Mucosa of descending colon (tissue), 3 donors: ENCODE measurements around the gene RPL18. TPM values are rescaled to one million over a fixed set of nuclear protein-coding genes. Genes with fewer than 3 reads are reported as not detected.

Experiments
- ATAC-seq: fragments of 200-7000 bp; cut with Tn5 transposase; one replicate; pipeline ENCODE4 v1.9.1; 2020; ENCODE audit warnings: mild to moderate bottlenecking, moderate library complexity
- DNase-seq, 3 donors: peaks; one replicate each; pipeline ENCODE4 v3.0.0-alpha.2; 2020
- H3K36me3 ChIP-seq: fragments of 200-600 bp; one replicate; pipeline ENCODE4 v1.8.0; 2021; ENCODE audit warnings: low read depth, mild to moderate bottlenecking
- H3K4me1 ChIP-seq: fragments of 200-600 bp; one replicate; pipeline ENCODE4 v1.8.0; 2021; ENCODE audit warnings: low read depth, mild to moderate bottlenecking
- H3K4me3 ChIP-seq: fragments of 200-600 bp; one replicate; pipeline ENCODE4 v1.8.0; 2021; ENCODE audit warnings: mild to moderate bottlenecking
- H3K9me3 ChIP-seq: fragments of 200-600 bp; one replicate; pipeline ENCODE4 v1.8.0; 2021; ENCODE audit warnings: mild to moderate bottlenecking
- intact Hi-C, 2 donors: fragments of 100-400 bp; cut with DNase I in 1 of 2; cut with micrococcal nuclease in 1 of 2; formaldehyde crosslinking; loops; one replicate each; pipeline versions ENCODE4 v1.11.0 to v1.11.1; 2022; cut with DNase I, micrococcal nuclease
- total RNA-seq, 3 donors: library from RNA; stranded (reverse); fragmentation: NEBNext Ultra II Directional in 2 of 3; extraction: Animal tissue kit (Norgen Biotek cat#: 25700) in 2 of 3; gene quantifications; one replicate each; pipeline versions ENCODE4 v1.2.1 to v1.2.4, GENCODE V29; 2021 to 2023
- TF ChIP-seq, protein P1 (sequence below): fragments of 200-600 bp; IDR thresholded peaks from one replicate; pipeline ENCODE4 v1.8.0; 2022; ENCODE audit warnings: antibody characterized with exemption, mild to moderate bottlenecking
- donor health status: DM: no; HTN: no; CAD: no; lungs with moderate emphysema.
- donor health status: DM: no; HTN: no; CAD: no.
- donor health status: DM: no; HTN: yes; CAD: no.

The RPL18 gene
- total RNA-seq, 3 donors from 2014 or later = 999 to 1,336 (median 1,270) TPM

DNA sequence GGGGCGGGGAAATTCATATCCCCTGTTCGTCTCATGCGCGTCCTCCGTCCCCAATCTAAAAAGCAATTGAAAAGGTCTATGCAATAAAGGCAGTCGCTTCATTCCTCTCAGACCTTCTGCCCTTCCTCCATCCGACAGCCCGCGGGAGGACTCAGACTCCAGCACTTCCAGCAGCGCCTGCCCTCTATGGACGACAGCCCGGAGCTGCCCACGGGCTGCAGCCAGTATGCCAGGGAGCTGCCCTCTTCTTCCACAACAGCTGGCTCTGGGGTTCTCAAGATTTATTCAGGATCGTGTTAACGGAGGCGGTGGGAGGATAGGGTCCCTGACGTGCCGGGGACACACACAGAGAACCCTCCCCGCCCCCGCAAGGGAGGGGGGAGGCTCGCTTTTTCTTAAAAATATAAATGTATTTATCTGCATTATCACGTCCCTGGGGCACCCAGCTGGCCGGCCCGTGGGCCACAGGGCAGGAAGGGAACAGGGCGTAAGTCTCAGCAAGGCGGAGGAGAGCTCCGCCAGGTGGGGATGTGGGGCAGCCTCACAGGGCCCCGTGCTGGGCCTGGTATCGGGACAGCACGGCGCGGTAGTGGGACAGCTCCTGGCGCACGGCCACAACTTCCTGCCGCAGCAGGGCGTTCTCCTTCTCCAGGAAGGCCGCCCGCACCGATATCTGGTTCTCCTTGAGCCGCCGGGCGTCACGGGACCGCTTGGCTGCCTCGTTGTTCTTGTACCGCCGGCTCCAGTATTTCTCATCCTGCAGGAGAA, 11.5 kb upstream of the RPL18 start:
- intact Hi-C loops = no loop called here
- peak; percentile 22 for ATAC-seq
- peaks cover 76% of the 10 kb centered on the region for H3K4me1 ChIP-seq

DNA sequence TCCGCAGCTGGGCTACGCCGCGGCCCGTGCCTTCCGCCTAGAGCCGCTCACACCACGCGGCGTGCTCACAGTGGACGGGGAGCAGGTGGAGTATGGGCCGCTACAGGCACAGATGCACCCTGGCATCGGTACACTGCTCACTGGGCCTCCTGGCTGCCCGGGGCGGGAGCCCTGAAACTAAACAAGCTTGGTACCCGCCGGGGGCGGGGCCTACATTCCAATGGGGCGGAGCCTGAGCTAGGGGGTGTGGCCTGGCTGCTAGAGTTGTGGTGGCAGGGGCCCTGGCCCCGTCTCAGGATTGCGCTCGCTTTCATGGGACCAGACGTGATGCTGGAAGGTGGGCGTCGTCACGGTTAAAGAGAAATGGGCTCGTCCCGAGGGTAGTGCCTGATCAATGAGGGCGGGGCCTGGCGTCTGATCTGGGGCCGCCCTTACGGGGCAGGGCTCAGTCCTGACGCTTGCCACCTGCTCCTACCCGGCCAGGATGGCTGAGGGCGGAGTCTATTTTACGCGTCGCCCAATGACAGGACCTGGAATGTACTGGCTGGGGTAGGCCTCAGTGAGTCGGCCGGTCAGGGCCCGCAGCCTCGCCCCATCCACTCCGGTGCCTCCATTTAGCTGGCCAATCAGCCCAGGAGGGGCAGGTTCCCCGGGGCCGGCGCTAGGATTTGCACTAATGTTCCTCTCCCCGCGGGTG, 10.8 kb upstream of the RPL18 start:
- ATAC-seq = peak; percentile 70
- intact Hi-C loops = no loop called here
- H3K9me3 ChIP-seq = no peaks in the 10 kb centered on the region
- H3K36me3 ChIP-seq = peaks cover 4% of the 10 kb centered on the region
- DNase-seq = peak; percentile 89 to 93 (median 91)
- no peak overlapping the region for H3K4me3 ChIP-seq
- TF ChIP-seq, protein P1, sequence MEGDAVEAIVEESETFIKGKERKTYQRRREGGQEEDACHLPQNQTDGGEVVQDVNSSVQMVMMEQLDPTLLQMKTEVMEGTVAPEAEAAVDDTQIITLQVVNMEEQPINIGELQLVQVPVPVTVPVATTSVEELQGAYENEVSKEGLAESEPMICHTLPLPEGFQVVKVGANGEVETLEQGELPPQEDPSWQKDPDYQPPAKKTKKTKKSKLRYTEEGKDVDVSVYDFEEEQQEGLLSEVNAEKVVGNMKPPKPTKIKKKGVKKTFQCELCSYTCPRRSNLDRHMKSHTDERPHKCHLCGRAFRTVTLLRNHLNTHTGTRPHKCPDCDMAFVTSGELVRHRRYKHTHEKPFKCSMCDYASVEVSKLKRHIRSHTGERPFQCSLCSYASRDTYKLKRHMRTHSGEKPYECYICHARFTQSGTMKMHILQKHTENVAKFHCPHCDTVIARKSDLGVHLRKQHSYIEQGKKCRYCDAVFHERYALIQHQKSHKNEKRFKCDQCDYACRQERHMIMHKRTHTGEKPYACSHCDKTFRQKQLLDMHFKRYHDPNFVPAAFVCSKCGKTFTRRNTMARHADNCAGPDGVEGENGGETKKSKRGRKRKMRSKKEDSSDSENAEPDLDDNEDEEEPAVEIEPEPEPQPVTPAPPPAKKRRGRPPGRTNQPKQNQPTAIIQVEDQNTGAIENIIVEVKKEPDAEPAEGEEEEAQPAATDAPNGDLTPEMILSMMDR = no peak
- peaks cover 72% of the 10 kb centered on the region for H3K4me1 ChIP-seq

More for the DNA sequence above, 11.5 kb upstream of the RPL18 start:
- Histone ChIP-seq H3K4me3 (no peak overlapping the region), H3K9me3 (no peaks in the 10 kb centered on the region), H3K36me3 (peaks cover 4% of the 10 kb centered on the region)
- DNase-seq = peak; percentile 75 to 85 (median 81)
- TF ChIP-seq, protein P1 = no peak

DNA sequence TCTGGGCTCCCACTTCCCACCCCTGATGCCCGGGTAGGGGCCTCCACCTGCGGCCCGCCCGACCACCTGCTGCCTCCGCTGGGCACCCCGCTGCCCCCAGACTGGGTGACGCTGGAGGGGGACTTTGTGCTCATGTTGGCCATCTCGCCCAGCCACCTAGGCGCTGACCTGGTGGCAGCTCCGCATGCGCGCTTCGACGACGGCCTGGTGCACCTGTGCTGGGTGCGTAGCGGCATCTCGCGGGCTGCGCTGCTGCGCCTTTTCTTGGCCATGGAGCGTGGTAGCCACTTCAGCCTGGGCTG, 10.3 kb upstream of the RPL18 start:
- intact Hi-C loops = no loop called here
- H3K4me3 ChIP-seq = no peak overlapping the region
- DNase-seq = peak in 2 of 3 donors; percentile 39 to 72
- no peaks in the 10 kb centered on the region for H3K9me3 ChIP-seq
- TF ChIP-seq, protein P1 = no peak
- H3K4me1 ChIP-seq = peaks cover 67% of the 10 kb centered on the region
- H3K36me3 ChIP-seq = peaks cover under 1% of the 10 kb centered on the region
- ATAC-seq = no peak

DNA sequence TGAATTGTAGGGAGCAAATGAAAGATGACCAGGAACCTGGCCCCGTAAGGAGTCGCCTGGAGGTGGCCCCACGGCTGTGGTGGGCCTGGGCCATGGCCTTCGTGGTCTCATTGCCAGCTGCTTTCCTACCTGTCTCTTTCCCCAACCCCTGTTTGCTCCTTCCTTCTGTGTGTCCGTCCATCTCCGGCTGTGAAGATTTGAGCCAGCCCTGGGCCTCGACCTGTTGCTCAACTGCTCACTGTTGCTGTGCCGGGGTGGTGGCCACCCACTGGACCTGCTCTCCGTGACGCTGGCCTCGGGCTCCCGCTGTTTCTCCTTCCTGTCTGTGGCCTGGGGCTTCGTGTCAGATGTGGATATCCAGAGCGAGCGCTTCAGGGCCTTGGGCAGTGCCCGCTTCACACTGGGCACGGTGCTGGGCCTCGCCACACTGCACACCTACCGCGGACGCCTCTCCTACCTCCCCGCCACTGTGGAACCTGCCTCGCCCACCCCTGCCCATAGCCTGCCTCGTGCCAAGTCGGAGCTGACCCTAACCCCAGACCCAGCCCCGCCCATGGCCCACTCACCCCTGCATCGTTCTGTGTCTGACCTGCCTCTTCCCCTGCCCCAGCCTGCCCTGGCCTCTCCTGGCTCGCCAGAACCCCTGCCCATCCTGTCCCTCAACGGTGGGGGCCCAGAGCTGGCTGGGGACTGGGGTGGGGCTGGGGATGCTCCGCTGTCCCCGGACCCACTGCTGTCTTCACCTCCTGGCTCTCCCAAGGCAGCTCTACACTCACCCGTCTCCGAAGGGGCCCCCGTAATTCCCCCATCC, 9.7 kb upstream of the RPL18 start:
- TF ChIP-seq, protein P1 = no peak
- Histone ChIP-seq H3K4me3 (no peak overlapping the region), H3K36me3 (no peaks in the 10 kb centered on the region), H3K4me1 (peaks cover 65% of the 10 kb centered on the region), H3K9me3 (no peaks in the 10 kb centered on the region)
- intact Hi-C loops = no loop called here
- ATAC-seq (no peak), DNase-seq (peak in 2 of 3 donors; percentile 61 to 62)

DNA sequence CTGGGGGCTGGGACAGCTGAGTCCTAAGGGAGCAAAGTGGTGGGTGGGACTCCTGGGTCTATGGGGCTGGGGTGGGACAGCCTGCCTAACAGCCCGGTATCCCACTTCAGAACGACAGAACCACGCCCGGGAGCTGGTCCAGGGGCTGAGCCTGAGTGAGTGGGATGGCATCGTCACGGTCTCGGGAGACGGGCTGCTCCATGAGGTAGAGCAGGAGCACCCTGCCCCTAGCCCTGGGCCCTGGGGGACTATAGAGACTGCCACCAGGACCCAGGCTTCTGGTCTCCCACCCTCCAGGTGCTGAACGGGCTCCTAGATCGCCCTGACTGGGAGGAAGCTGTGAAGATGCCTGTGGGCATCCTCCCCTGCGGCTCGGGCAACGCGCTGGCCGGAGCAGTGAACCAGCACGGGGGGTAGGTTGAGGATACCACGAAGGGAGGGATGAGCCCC, 8.9 kb upstream of the RPL18 start:
- Histone ChIP-seq H3K4me3 (no peak overlapping the region), H3K9me3 (no peaks in the 10 kb centered on the region), H3K36me3 (no peaks in the 10 kb centered on the region), H3K4me1 (peaks cover 59% of the 10 kb centered on the region)
- intact Hi-C loops = no loop called here
- TF ChIP-seq, protein P1 = no peak
- ATAC-seq (no peak), DNase-seq (peak; percentile 36 to 57 (median 41))
